Thyroid gland (tissue), 4 donors: ENCODE results near the gene SHROOM1.

Experiments used
- POLR2A ChIP-seq, 2 donors: fragments of 450-650 bp; IDR thresholded peaks; one replicate each; pipeline ENCODE4 v1.6.1; 2017; ENCODE audit warnings: antibody characterized with exemption in 2 of 2, mild to moderate bottlenecking in 2 of 2, moderate library complexity in 1 of 2
- TF ChIP-seq, protein P1 (sequence below), 6 experiments: fragments of 200-600 bp in 3 of 6; fragments of 450-650 bp in 3 of 6; sonication (generic) in 3 of 6; IDR thresholded peaks; one replicate each; pipeline ENCODE4 v1.5.1; 2016 to 2019; ENCODE audit warnings: antibody characterized with exemption in 6 of 6, mild to moderate bottlenecking in 2 of 6, inconsistent platforms in 1 of 6, moderate library complexity in 1 of 6

DNA sequence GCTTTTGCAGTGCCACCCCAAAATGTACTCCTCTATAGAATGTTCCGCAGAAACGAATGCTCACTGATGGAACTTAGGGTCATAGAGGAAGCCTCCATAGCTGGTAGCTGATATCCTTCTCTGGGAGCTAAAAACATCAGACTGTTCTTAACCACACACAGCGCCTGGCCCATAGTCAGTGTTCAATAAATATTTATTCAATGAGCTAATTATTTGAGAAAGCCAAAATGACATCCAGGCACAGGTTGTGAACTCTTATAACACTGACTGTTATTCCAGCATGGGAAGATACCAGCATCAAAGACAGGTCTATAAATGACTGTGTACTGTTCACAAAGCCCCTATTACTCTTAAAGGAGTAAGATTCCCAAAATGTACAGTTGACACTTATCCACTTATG, 22.9 kb upstream of the SHROOM1 start:
- TF ChIP-seq, protein P1, sequence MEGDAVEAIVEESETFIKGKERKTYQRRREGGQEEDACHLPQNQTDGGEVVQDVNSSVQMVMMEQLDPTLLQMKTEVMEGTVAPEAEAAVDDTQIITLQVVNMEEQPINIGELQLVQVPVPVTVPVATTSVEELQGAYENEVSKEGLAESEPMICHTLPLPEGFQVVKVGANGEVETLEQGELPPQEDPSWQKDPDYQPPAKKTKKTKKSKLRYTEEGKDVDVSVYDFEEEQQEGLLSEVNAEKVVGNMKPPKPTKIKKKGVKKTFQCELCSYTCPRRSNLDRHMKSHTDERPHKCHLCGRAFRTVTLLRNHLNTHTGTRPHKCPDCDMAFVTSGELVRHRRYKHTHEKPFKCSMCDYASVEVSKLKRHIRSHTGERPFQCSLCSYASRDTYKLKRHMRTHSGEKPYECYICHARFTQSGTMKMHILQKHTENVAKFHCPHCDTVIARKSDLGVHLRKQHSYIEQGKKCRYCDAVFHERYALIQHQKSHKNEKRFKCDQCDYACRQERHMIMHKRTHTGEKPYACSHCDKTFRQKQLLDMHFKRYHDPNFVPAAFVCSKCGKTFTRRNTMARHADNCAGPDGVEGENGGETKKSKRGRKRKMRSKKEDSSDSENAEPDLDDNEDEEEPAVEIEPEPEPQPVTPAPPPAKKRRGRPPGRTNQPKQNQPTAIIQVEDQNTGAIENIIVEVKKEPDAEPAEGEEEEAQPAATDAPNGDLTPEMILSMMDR (IDR thresholded peaks at IDR 0.05) = no peak
- TF ChIP-seq POLR2A (IDR thresholded peaks at IDR 0.05) = no peak
